HL-60 (cell line): ENCODE results near the gene SRGAP3.
"Not testable (repeated sequence)": the region's sequence is repeated elsewhere in the genome, so short reads cannot be mapped to it uniquely, and the experiment has no call there.

Experiments used
- CTCF ChIP-seq: IDR thresholded peaks from one replicate; pipeline ENCODE4 v1.5.1; 2011; ENCODE audit warnings: low read length, control low read depth, inconsistent platforms; ENCODE audit not compliant: insufficient read depth
- GABPA ChIP-seq: IDR thresholded peaks from 2 replicates; pipeline ENCODE4 v1.6.1; 2012; ENCODE audit warnings: low read depth
- POLR2AphosphoS5 ChIP-seq: IDR thresholded peaks from 2 replicates; pipeline ENCODE4 v1.6.1; 2012; ENCODE audit warnings: low read depth
- REST ChIP-seq: IDR thresholded peaks from 2 replicates; pipeline ENCODE4 v1.6.1; 2012; ENCODE audit warnings: low read depth; ENCODE audit not compliant: insufficient replicate concordance
- SPI1 ChIP-seq: IDR thresholded peaks from 2 replicates; pipeline ENCODE4 v1.6.1; 2012; ENCODE audit warnings: low read depth, mild to moderate bottlenecking, borderline replicate concordance

GRCh38 chr3:9281533-9281932 lies 32.1 kb upstream of the SRGAP3 start:
- not testable (repeated sequence) for TF ChIP-seq CTCF, SPI1, REST, POLR2AphosphoS5, GABPA
